Activated T-cell treated with anti-CD3 and anti-CD28 coated beads, Interleukin-2, amount 50 U/mL, for 24 hours (primary cell): ENCODE measurements around the gene KRT4.
"Not testable (repeated sequence)": the region's sequence is repeated elsewhere in the genome, so short reads cannot be mapped to it uniquely, and the experiment has no call there.

Experiments
- DNase-seq: peaks from one replicate; pipeline ENCODE4 v3.0.0-alpha.2; 2020
- H3K27ac Mint-ChIP-seq: 2 replicates; pipeline ENCODE4 v1.8.0; 2020; ENCODE audit warnings: mild to moderate bottlenecking, mixed read lengths
- H3K27me3 Mint-ChIP-seq: 2 replicates; pipeline ENCODE4 v1.8.0; 2020; ENCODE audit warnings: mixed read lengths
- H3K36me3 Mint-ChIP-seq: 2 replicates; pipeline ENCODE4 v1.8.0; 2020; ENCODE audit warnings: low read depth, mixed read lengths
- H3K4me1 Mint-ChIP-seq: 2 replicates; pipeline ENCODE4 v1.8.0; 2020; ENCODE audit warnings: low read depth, mixed read lengths
- H3K4me3 Mint-ChIP-seq: 2 replicates; pipeline ENCODE4 v1.8.0; 2020; ENCODE audit warnings: mild to moderate bottlenecking, moderate library complexity, mixed read lengths
- H3K9me3 Mint-ChIP-seq: 2 replicates; pipeline ENCODE4 v1.8.0; 2020; ENCODE audit warnings: mixed read lengths

Gene KRT4

DNA sequence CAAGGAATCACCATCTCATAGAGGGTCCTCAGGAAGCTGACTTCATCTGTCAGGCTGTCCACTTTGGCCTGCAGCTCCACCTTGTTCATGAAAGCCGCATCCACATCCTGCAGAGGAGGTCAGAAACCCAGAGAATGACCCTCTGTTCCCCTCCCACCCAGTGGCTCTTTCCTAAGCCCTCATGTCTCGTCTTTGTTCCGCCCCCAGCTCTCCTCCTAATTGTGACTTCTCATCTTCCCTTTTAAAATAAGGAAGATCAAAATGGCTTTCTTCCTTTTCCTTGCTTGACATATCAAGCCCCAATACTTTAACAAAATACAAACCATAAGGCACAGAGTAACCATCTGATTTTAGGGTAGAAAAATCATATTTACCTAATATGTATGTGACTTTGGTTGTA, 41.1 kb downstream of the KRT4 start:
- Mint-ChIP-seq H3K4me3 (no peak overlapping the region), H3K4me1 (no peaks in the 10 kb centered on the region), H3K27me3 (no peaks in the 10 kb centered on the region), H3K36me3 (no peaks in the 10 kb centered on the region), H3K27ac (no peak overlapping the region), H3K9me3 (no peaks in the 10 kb centered on the region)
- DNase-seq: no peak

- H3K36me3 Mint-ChIP-seq: no peaks in the 10 kb centered on the region
- H3K9me3 Mint-ChIP-seq: no peaks in the 10 kb centered on the region
- no peak for DNase-seq
- H3K27ac Mint-ChIP-seq: no peak overlapping the region
- H3K4me1 Mint-ChIP-seq: no peaks in the 10 kb centered on the region
- no peaks in the 10 kb centered on the region for H3K27me3 Mint-ChIP-seq
- H3K4me3 Mint-ChIP-seq: no peak overlapping the region
These were observed 41.7 kb downstream of the KRT4 start for GRCh38 chr12:52772188-52772587.

DNA sequence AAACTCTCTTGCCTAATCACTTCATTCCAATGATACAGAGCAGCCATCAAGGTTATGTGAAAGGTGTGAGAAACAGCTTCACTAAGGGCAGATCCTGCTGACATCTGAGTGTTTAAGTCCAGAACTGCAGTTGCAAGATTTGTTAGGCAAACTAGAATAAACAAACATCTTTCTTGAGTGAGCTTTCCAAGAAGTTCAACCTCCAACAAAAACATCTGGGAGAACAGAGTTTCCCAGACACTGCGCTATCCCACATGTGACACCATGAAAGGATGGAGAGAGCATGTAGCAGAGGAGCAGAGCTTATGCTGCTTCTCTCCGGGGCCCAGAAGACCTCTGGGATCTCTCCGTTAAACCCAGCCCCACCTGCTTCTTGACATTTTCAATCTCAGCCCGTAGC, 42.4 kb downstream of the KRT4 start:
- DNase-seq: no peak
- no peaks in the 10 kb centered on the region for H3K27me3 Mint-ChIP-seq
- H3K4me1 Mint-ChIP-seq: no peaks in the 10 kb centered on the region
- H3K27ac Mint-ChIP-seq: no peak overlapping the region
- H3K36me3 Mint-ChIP-seq: no peaks in the 10 kb centered on the region
- no peak overlapping the region for H3K4me3 Mint-ChIP-seq
- H3K9me3 Mint-ChIP-seq: no peaks in the 10 kb centered on the region

GRCh38 chr12:52771088-52771487, 42.8 kb downstream of the KRT4 start:
- DNase-seq: no peak
- Mint-ChIP-seq H3K27ac (no peak overlapping the region), H3K27me3 (no peaks in the 10 kb centered on the region), H3K4me3 (no peak overlapping the region), H3K9me3 (no peaks in the 10 kb centered on the region), H3K36me3 (no peaks in the 10 kb centered on the region), H3K4me1 (no peaks in the 10 kb centered on the region)

GRCh38 chr12:52769946-52770345, 44.0 kb downstream of the KRT4 start:
- no peak overlapping the region for H3K4me3 Mint-ChIP-seq
- DNase-seq: no peak
- no peaks in the 10 kb centered on the region for H3K9me3 Mint-ChIP-seq
- H3K36me3 Mint-ChIP-seq: no peaks in the 10 kb centered on the region
- H3K27ac Mint-ChIP-seq: no peak overlapping the region
- no peaks in the 10 kb centered on the region for H3K27me3 Mint-ChIP-seq
- H3K4me1 Mint-ChIP-seq: no peaks in the 10 kb centered on the region

GRCh38 chr12:52769354-52769753, 44.6 kb downstream of the KRT4 start:
- no peaks in the 10 kb centered on the region for H3K36me3 Mint-ChIP-seq
- no peaks in the 10 kb centered on the region for H3K4me1 Mint-ChIP-seq
- H3K27ac Mint-ChIP-seq: no peak overlapping the region
- no peaks in the 10 kb centered on the region for H3K27me3 Mint-ChIP-seq
- no peak overlapping the region for H3K4me3 Mint-ChIP-seq
- no peaks in the 10 kb centered on the region for H3K9me3 Mint-ChIP-seq
- no peak for DNase-seq

- Mint-ChIP-seq H3K4me1 (no peaks in the 10 kb centered on the region), H3K4me3 (no peak overlapping the region), H3K36me3 (no peaks in the 10 kb centered on the region), H3K9me3 (no peaks in the 10 kb centered on the region), H3K27me3 (no peaks in the 10 kb centered on the region), H3K27ac (no peak overlapping the region)
- DNase-seq: no peak
These were observed 45.3 kb downstream of the KRT4 start for GRCh38 chr12:52768479-52769200.

GRCh38 chr12:52767427-52767826, 46.5 kb downstream of the KRT4 start:
- no peaks in the 10 kb centered on the region for H3K27me3 Mint-ChIP-seq
- DNase-seq: no peak
- H3K36me3 Mint-ChIP-seq: no peaks in the 10 kb centered on the region

GRCh38 chr12:52767020-52767379, 46.9 kb downstream of the KRT4 start:
- Mint-ChIP-seq H3K27ac (no peak overlapping the region), H3K4me3 (no peak overlapping the region), H3K36me3 (no peaks in the 10 kb centered on the region), H3K9me3 (peaks cover 4% of the 10 kb centered on the region), H3K27me3 (no peaks in the 10 kb centered on the region), H3K4me1 (no peaks in the 10 kb centered on the region)
- DNase-seq: no peak

More at GRCh38 chr12:52767427-52767826, 46.5 kb downstream of the KRT4 start:
- H3K4me3 Mint-ChIP-seq: no peak overlapping the region
- no peak overlapping the region for H3K27ac Mint-ChIP-seq
- H3K9me3 Mint-ChIP-seq: peaks cover 4% of the 10 kb centered on the region
- H3K4me1 Mint-ChIP-seq: no peaks in the 10 kb centered on the region

- Mint-ChIP-seq H3K4me3 (no peak overlapping the region), H3K9me3 (peaks cover 6% of the 10 kb centered on the region), H3K36me3 (no peaks in the 10 kb centered on the region), H3K4me1 (no peaks in the 10 kb centered on the region), H3K27me3 (no peaks in the 10 kb centered on the region), H3K27ac (no peak overlapping the region)
- no peak for DNase-seq
These were observed 47.4 kb downstream of the KRT4 start for GRCh38 chr12:52766351-52767019.

- Mint-ChIP-seq H3K36me3 (no peaks in the 10 kb centered on the region), H3K4me3 (no peak overlapping the region), H3K27ac (no peak overlapping the region), H3K4me1 (no peaks in the 10 kb centered on the region), H3K27me3 (no peaks in the 10 kb centered on the region), H3K9me3 (peaks cover 11% of the 10 kb centered on the region)
- no peak for DNase-seq
These were observed 48.2 kb downstream of the KRT4 start for GRCh38 chr12:52765702-52766101.

- no peak for DNase-seq
- Mint-ChIP-seq H3K4me3 (no peak overlapping the region), H3K27ac (no peak overlapping the region), H3K9me3 (peaks cover 12% of the 10 kb centered on the region), H3K27me3 (no peaks in the 10 kb centered on the region), H3K4me1 (no peaks in the 10 kb centered on the region), H3K36me3 (no peaks in the 10 kb centered on the region)
These were observed 49.9 kb downstream of the KRT4 start for GRCh38 chr12:52763991-52764390.

GRCh38 chr12:52763036-52763659, 50.8 kb downstream of the KRT4 start:
- peaks cover 15% of the 10 kb centered on the region for H3K9me3 Mint-ChIP-seq
- H3K27ac Mint-ChIP-seq: no peak overlapping the region
- no peak for DNase-seq
- H3K36me3 Mint-ChIP-seq: no peaks in the 10 kb centered on the region
- no peaks in the 10 kb centered on the region for H3K4me1 Mint-ChIP-seq
- no peaks in the 10 kb centered on the region for H3K27me3 Mint-ChIP-seq
- H3K4me3 Mint-ChIP-seq: no peak overlapping the region

- Mint-ChIP-seq H3K27me3 (no peaks in the 10 kb centered on the region), H3K9me3 (peaks cover 15% of the 10 kb centered on the region), H3K4me3 (no peak overlapping the region), H3K4me1 (no peaks in the 10 kb centered on the region), H3K27ac (no peak overlapping the region), H3K36me3 (no peaks in the 10 kb centered on the region)
- no peak for DNase-seq
These were observed 52.1 kb downstream of the KRT4 start for GRCh38 chr12:52761802-52762201.

DNA sequence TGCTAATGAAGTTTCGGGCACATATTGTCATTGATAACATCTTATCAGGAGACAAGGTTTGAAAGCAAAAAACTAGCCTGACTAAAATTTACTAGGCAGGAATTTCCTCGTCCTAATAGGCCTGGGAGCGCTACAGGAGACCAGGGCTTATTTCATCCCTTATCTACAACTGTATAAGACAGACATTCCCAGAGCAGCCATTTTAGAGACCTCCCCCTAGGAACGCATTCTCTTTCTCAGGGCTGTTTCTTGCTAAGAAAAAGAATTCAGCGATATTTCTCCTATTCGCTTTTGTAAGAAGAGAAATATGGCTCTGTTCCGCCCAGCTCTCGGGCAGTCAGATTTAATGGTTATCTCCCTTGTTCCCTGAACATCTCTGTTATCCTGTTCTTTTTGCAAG, 52.7 kb downstream of the KRT4 start:
- H3K4me1 Mint-ChIP-seq, H3K36me3 Mint-ChIP-seq, H3K27me3 Mint-ChIP-seq, H3K4me3 Mint-ChIP-seq, DNase-seq, H3K27ac Mint-ChIP-seq: not testable (repeated sequence)
- H3K9me3 Mint-ChIP-seq: peaks cover 15% of the 10 kb centered on the region
